T-helper 1 cell treated with Interleukin-12 subunit alpha and Interleukin-12 subunit beta and Interleukin-4 antibody, amounts not matched to agents 30 μg/mL and 1 μg/mL, for 36 hours (primary cell): ENCODE measurements around the gene FKBP2.

Source experiments
- H3K27ac Mint-ChIP-seq: one replicate; pipeline ENCODE4 v1.8.0; 2021; ENCODE audit warnings: mild to moderate bottlenecking, mixed read lengths
- H3K27me3 Mint-ChIP-seq: one replicate; pipeline ENCODE4 v1.8.0; 2021; ENCODE audit warnings: low read depth, mixed read lengths
- H3K36me3 Mint-ChIP-seq: one replicate; pipeline ENCODE4 v1.8.0; 2021; ENCODE audit warnings: low read depth, mixed read lengths
- H3K4me1 Mint-ChIP-seq: one replicate; pipeline ENCODE4 v1.8.0; 2021; ENCODE audit warnings: low read depth, mixed read lengths
- H3K4me3 Mint-ChIP-seq: one replicate; pipeline ENCODE4 v1.8.0; 2021; ENCODE audit warnings: mild to moderate bottlenecking, moderate library complexity, mixed read lengths
- H3K9me3 Mint-ChIP-seq: one replicate; pipeline ENCODE4 v1.8.0; 2021; ENCODE audit warnings: mixed read lengths

FKBP2 gene

GRCh38 chr11:64240435-64241240 lies at the start of gene FKBP2:
FKBP2 (plus strand) TSS chr11:64241095; CDS start chr11:64242388, 1,293 bp downstream.
- Mint-ChIP-seq H3K4me1 (peaks cover 24% of the 10 kb centered on the region), H3K27ac (peak within 1 kb of the TSS; percentile 97), H3K9me3 (no peaks in the 10 kb centered on the region), H3K27me3 (no peaks in the 10 kb centered on the region), H3K36me3 (peaks cover 11% of the 10 kb centered on the region), H3K4me3 (peak within 1 kb of the TSS; percentile 95)

GRCh38 chr11:64192434-64192833 lies 48.5 kb upstream of the FKBP2 start:
- no peak overlapping the region for H3K4me3 Mint-ChIP-seq
- peaks cover 17% of the 10 kb centered on the region for H3K4me1 Mint-ChIP-seq
- no peaks in the 10 kb centered on the region for H3K9me3 Mint-ChIP-seq
- H3K27me3 Mint-ChIP-seq: no peaks in the 10 kb centered on the region
- H3K36me3 Mint-ChIP-seq: peaks cover 38% of the 10 kb centered on the region
- H3K27ac Mint-ChIP-seq: no peak overlapping the region

- Mint-ChIP-seq H3K27me3 (no peaks in the 10 kb centered on the region), H3K36me3 (peaks cover 47% of the 10 kb centered on the region), H3K4me3 (no peak overlapping the region), H3K27ac (no peak overlapping the region), H3K4me1 (peaks cover 5% of the 10 kb centered on the region), H3K9me3 (no peaks in the 10 kb centered on the region)
These were observed 44.3 kb upstream of the FKBP2 start for GRCh38 chr11:64196626-64197025.

GRCh38 chr11:64198511-64198910 lies 42.4 kb upstream of the FKBP2 start:
- Mint-ChIP-seq H3K27ac (no peak overlapping the region), H3K36me3 (peaks cover 58% of the 10 kb centered on the region)

GRCh38 chr11:64201543-64201942 lies 39.4 kb upstream of the FKBP2 start:
- H3K27ac Mint-ChIP-seq: no peak overlapping the region
- no peak overlapping the region for H3K4me3 Mint-ChIP-seq
- H3K9me3 Mint-ChIP-seq: no peaks in the 10 kb centered on the region
- peaks cover 20% of the 10 kb centered on the region for H3K4me1 Mint-ChIP-seq
- H3K36me3 Mint-ChIP-seq: peaks cover 57% of the 10 kb centered on the region
- no peaks in the 10 kb centered on the region for H3K27me3 Mint-ChIP-seq

More at GRCh38 chr11:64198511-64198910, 42.4 kb upstream of the FKBP2 start:
- H3K4me3 Mint-ChIP-seq: no peak overlapping the region
- H3K9me3 Mint-ChIP-seq: no peaks in the 10 kb centered on the region
- H3K27me3 Mint-ChIP-seq: no peaks in the 10 kb centered on the region
- H3K4me1 Mint-ChIP-seq: peaks cover 5% of the 10 kb centered on the region

- H3K4me3 Mint-ChIP-seq: no peak overlapping the region
- H3K9me3 Mint-ChIP-seq: no peaks in the 10 kb centered on the region
- peak overlapping the region; percentile 3 for H3K27ac Mint-ChIP-seq
- peaks cover 22% of the 10 kb centered on the region for H3K4me1 Mint-ChIP-seq
- no peaks in the 10 kb centered on the region for H3K27me3 Mint-ChIP-seq
- H3K36me3 Mint-ChIP-seq: peaks cover 56% of the 10 kb centered on the region
These were observed 37.9 kb upstream of the FKBP2 start for GRCh38 chr11:64202992-64203391.

- H3K4me1 Mint-ChIP-seq: peaks cover 22% of the 10 kb centered on the region
- peak overlapping the region; percentile 3 for H3K27ac Mint-ChIP-seq
- H3K27me3 Mint-ChIP-seq: no peaks in the 10 kb centered on the region
- H3K4me3 Mint-ChIP-seq: peak overlapping the region; percentile 28
- H3K36me3 Mint-ChIP-seq: peaks cover 56% of the 10 kb centered on the region
- H3K9me3 Mint-ChIP-seq: no peaks in the 10 kb centered on the region
These were observed 37.3 kb upstream of the FKBP2 start for GRCh38 chr11:64203421-64204079.

- H3K4me3 Mint-ChIP-seq: peak overlapping the region; percentile 28
- peaks cover 25% of the 10 kb centered on the region for H3K4me1 Mint-ChIP-seq
- H3K9me3 Mint-ChIP-seq: no peaks in the 10 kb centered on the region
- H3K27ac Mint-ChIP-seq: peak overlapping the region; percentile 88
- peaks cover 59% of the 10 kb centered on the region for H3K36me3 Mint-ChIP-seq
- no peaks in the 10 kb centered on the region for H3K27me3 Mint-ChIP-seq
These were observed 36.8 kb upstream of the FKBP2 start for GRCh38 chr11:64204080-64204440.

- peaks cover 28% of the 10 kb centered on the region for H3K4me1 Mint-ChIP-seq
- H3K9me3 Mint-ChIP-seq: no peaks in the 10 kb centered on the region
- H3K27me3 Mint-ChIP-seq: no peaks in the 10 kb centered on the region
- peak overlapping the region; percentile 70 for H3K4me3 Mint-ChIP-seq
- H3K27ac Mint-ChIP-seq: peak overlapping the region; percentile 88
- peaks cover 62% of the 10 kb centered on the region for H3K36me3 Mint-ChIP-seq
These were observed 36.4 kb upstream of the FKBP2 start for GRCh38 chr11:64204464-64204989.

- Mint-ChIP-seq H3K4me1 (peaks cover 28% of the 10 kb centered on the region), H3K4me3 (peak within 1 kb of the TSS; percentile 90), H3K36me3 (peaks cover 55% of the 10 kb centered on the region), H3K27me3 (no peaks in the 10 kb centered on the region), H3K9me3 (no peaks in the 10 kb centered on the region), H3K27ac (peak within 1 kb of the TSS; percentile 95)
These were observed 34.2 kb upstream of the FKBP2 start, which contains the start of gene FERMT3 for GRCh38 chr11:64206457-64207255. FERMT3 (plus strand) TSS chr11:64206721; CDS start chr11:64207365, 644 bp downstream.

GRCh38 chr11:64207256-64208085 lies 33.4 kb upstream of the FKBP2 start:
- Mint-ChIP-seq H3K27ac (peak overlapping the region; percentile 95), H3K4me1 (peaks cover 32% of the 10 kb centered on the region), H3K36me3 (peaks cover 59% of the 10 kb centered on the region)

GRCh38 chr11:64208086-64208795 lies 32.7 kb upstream of the FKBP2 start:
- Mint-ChIP-seq H3K4me1 (peaks cover 33% of the 10 kb centered on the region), H3K27me3 (no peaks in the 10 kb centered on the region), H3K4me3 (peak overlapping the region; percentile 90), H3K36me3 (peaks cover 53% of the 10 kb centered on the region), H3K9me3 (no peaks in the 10 kb centered on the region), H3K27ac (peak overlapping the region; percentile 95)

More at GRCh38 chr11:64207256-64208085, 33.4 kb upstream of the FKBP2 start:
- Mint-ChIP-seq H3K9me3 (no peaks in the 10 kb centered on the region), H3K27me3 (no peaks in the 10 kb centered on the region), H3K4me3 (peak overlapping the region; percentile 90)
